Stimulated activated CD4-positive, alpha-beta T cell treated with anti-CD3 and anti-CD28 coated beads, Interleukin-4, amount 100 ng/mL, for 48 hours (primary cell): ENCODE measurements around the gene ANKMY1.

ENCODE experiments used
- DNase-seq, 2 donors: peaks; one replicate each; pipeline ENCODE4 v3.0.0-alpha.2; 2020; ENCODE audit warnings: low read depth in 2 of 2

Gene ANKMY1

GRCh38 chr2:240473211-240473610 is 84.6 kb downstream of the ANKMY1 start:
- no peak for DNase-seq

GRCh38 chr2:240472078-240472790 is 85.6 kb downstream of the ANKMY1 start:
- DNase-seq, result no peak

- no peak for DNase-seq
These were observed 88.0 kb downstream of the ANKMY1 start for GRCh38 chr2:240469740-240470139.

- DNase-seq, result no peak
These were observed 88.5 kb downstream of the ANKMY1 start for GRCh38 chr2:240469239-240469636.

GRCh38 chr2:240468303-240469238 is 89.2 kb downstream of the ANKMY1 start:
- DNase-seq, result no peak

- no peak for DNase-seq
These were observed 90.0 kb downstream of the ANKMY1 start for GRCh38 chr2:240467659-240468302.

- DNase-seq, result no peak
These were observed 90.6 kb downstream of the ANKMY1 start for GRCh38 chr2:240467149-240467642.

GRCh38 chr2:240466579-240467148 is 91.1 kb downstream of the ANKMY1 start:
- DNase-seq, result no peak

- DNase-seq, result no peak
These were observed 91.8 kb downstream of the ANKMY1 start for GRCh38 chr2:240465765-240466578.

GRCh38 chr2:240465268-240465764 is 92.5 kb downstream of the ANKMY1 start:
- DNase-seq, result no peak

- no peak for DNase-seq
These were observed 93.1 kb downstream of the ANKMY1 start for GRCh38 chr2:240464514-240465241.

GRCh38 chr2:240463866-240464481 is 93.8 kb downstream of the ANKMY1 start:
- no peak for DNase-seq

GRCh38 chr2:240463274-240463865 is 94.4 kb downstream of the ANKMY1 start:
- DNase-seq, result no peak

GRCh38 chr2:240462707-240463273 is 95.0 kb downstream of the ANKMY1 start:
- DNase-seq, result no peak

- no peak for DNase-seq
These were observed 95.6 kb downstream of the ANKMY1 start for GRCh38 chr2:240462073-240462706.

- no peak for DNase-seq
These were observed 96.2 kb downstream of the ANKMY1 start for GRCh38 chr2:240461471-240462072.

GRCh38 chr2:240460781-240461431 is 96.9 kb downstream of the ANKMY1 start:
- no peak for DNase-seq
